HT-29 (cell line): ENCODE results near the gene KREMEN2. TPM values are rescaled to one million over a fixed set of nuclear protein-coding genes. Genes with fewer than 3 reads are reported as not detected.
A peak's percentile ranks its signal among the peaks of the same experiment; 100 is the strongest.

Experiments used
- DNase-seq: peaks from one replicate; pipeline ENCODE4 v3.0.0-alpha.2; 2015; ENCODE audit warnings: low spot score
- total RNA-seq: library from RNA; depleted of rRNA; stranded (reverse); fragments of >200 nt; shearing (Covaris generic); gene quantifications from 2 replicates; pipeline ENCODE4 v1.2.3, GENCODE V29; 2014

The KREMEN2 gene
- total RNA-seq, 1 experiment from 2014 or later: 0.08 TPM

DNA sequence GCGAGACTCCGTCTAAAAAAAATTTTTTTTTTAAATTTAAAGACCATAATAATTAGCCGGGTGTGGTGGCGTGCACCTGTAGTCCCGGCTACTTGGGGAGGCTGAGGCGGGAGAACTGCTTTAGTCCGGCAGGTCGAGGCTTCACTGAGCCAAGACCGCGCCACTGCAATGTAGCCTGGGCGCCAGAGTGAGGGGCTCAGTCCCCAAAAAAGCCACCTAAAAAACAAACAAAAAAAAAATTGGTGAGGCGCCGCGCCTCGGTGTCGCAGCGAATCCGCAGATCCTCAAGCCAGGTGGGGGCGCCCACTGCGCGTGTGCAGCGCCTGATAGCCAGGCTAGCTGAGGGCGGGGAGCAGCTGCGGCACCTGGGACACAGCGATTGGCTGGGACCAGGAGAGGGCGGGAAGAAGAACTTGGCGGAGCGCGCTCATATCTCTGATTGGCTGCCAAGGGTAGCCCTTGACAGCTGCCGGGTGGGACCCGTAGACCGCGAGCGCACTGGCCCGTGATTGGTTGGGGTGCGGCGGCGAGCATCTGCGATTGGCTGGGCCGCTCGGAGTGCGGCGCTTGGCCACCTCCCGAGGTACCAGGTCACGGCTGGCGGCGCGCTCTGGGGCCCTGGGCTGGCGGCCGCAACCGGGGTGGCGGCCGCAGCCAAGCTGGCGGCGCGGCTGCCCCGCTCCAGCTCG lies 39.7 kb downstream of the KREMEN2 start:
- DNase-seq: peak; percentile 99

DNA sequence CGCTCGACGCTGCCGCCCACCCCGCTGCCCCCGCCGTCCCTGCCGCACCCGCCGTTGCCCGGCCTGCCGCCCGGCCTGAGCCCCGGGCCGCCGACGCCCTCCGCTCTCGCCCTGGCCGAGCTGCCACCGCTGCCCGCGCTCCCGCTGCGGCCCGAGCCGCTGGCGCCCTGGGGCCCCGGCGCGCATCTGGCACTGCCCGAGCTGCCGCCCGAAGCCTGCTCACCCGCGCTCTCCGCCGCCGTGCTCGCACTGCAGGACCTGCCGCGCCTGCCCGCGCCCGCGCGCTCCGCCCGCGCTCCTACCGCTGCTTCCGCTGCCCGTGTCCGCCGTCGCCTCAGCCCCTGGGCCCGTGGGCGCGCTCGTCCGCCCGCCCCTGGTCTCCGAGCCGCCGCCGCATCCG lies 40.2 kb downstream of the KREMEN2 start:
- peak; percentile 56 for DNase-seq

DNA sequence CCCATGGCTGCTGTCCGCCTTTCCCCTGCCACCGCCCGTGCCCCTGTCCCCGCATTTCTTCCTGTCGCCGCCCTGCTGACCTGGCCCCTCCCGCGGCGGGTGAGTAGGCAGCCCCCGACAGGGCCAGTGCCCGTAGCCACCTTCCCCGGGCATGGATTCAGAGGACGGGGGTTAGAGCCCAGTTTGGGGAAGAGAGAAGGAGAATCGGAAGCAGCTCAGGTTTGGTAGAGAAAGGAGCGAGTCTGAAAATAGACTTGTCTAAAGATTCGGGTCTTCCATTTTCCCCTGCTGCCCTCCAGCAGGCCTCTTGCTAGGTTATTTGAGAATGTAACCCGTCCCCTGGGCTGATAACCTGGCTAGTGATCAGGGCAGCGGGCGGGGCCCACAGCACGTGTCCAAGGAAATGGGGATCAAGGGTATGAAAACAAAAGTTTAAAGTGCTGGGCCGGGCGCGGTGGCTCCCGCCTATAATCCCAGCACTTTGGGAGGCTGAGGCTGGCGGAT lies 40.8 kb downstream of the KREMEN2 start:
- peak; percentile 65 for DNase-seq

DNA sequence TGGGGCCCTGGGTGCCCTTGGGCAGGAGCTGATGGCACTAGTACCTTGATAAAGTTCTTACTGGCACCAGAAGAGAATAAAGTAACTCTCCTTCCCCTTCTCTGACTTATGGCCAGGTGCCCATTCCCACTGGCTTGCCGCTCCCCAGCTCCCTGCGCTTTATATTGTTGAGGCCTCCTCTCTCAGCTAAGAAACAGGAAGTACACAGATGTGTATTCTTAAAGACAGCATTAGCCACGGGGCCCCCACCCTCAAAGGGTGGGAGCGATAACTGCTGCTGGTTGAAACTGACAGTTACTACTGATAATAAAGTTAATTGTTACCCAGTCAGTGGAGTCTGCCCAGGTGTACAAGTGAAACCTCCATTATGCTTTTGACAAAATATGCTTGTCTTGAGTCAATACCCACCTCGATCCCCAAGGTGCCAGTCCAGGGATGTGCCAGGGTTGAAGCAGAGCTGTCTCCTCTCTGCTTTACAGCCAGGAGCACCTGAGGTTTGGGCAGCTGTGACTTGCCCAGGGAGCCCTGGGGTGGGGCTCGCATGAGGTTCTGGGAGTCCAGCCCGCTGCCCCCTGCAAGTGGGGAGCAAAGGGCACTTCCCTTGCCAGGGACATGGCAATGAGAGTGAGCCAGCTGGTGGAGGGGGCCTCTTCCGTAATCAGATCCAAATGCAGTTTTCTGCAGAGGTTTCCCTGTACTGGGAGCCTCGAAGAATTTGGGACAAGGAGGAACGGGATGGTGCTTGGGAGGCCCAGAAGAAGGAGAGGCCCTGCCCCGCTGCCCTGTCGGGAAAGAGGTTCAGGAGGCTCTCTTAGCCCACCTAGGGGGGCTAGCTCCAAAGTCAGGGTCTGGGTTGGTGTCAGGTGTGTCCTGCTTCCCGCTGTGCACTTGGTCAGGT lies 43.2 kb downstream of the KREMEN2 start:
- DNase-seq: peak; percentile 71

DNA sequence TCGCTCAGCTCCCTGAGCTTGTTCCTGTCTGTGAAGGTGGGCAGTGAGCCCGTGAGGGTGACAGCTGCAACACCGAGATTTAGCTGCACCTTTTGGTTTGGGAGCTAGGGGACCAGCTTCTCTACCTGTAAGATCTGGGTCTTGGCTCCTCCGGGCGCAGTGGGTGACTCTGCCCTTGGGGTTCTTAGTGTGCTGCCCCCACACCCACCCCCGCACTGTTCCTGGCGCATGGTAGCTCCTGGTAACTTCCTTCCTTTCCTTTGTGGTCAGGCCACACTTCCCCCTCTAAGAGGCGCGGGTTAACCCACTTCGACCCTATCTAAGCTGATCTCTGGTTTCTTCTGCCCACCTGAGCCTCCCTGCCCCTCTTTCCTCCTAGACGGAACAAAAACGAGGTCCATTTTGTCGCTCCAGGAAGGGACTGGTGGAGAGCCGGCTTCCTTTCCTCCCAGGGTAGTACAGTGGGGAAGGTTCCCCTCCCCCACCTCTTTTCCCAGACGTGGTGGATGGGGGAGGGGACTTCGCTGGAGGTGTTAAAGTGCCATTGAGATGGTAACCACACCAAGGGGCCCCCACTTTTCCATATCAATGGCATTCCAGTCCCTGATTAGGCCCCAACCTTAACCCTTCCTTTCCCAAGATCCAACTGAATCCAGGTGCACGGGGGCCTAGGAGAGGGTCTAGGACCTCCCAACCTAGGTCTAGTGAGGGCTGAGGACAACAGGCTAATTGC lies 44.0 kb downstream of the KREMEN2 start:
- DNase-seq: peak; percentile 32

DNA sequence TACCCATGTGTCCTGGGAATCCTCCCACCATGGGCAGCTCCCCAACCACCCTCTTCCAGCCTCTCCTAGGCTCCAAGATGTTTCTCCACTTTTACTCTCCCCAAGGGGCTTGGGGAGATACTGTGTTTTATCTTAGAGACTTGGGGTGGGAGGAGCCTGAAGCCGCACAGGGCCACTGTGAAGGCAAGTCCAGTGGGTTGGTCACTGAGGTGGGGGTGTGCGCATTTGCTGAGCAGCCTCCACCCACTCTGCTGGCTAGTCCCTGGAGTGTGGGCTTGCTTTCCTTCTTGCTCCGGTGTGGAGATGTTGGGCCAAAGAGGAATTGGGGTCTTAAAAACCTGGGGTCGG lies 44.6 kb downstream of the KREMEN2 start:
- DNase-seq: no peak

DNA sequence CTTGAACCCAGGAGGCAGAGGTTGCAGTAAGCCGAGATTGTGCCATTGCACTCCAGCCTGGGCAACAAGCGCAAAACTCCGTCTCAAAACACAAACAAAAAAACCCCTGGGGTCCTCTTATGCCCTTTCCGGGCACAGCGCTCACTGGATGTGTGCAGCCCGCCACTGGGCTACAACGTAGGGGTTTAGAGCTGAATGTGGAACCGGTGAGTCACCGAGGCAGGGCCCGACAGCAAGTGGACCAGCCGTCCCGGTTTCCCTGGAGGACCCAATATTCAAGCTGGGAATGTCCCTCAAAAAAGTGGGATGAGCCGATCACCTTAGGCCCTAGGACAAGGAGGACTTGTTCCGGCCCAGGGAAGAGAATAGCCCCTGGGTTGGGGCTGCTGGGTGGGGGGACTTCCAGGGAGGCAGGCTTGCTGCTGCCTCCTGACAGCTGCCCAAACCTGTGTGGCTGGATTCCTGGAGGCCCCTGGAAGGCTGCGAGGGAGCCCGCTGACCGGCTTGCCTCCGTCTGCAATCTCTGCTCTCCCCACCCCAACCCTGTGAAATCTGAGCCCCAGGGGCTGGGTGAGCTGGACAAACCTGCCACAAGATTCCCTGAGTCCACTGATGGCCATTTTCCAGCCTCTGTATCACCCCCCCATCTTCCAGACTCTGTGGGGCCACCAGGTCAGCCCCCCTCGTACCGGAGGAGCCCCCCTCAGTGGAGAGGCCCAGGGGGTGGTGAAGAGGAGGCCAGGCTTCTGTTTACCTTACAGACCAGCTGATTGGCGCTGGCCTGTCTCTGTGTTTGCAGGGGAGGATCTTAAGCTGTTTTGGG lies 45.7 kb downstream of the KREMEN2 start:
- peak; percentile 92 for DNase-seq

DNA sequence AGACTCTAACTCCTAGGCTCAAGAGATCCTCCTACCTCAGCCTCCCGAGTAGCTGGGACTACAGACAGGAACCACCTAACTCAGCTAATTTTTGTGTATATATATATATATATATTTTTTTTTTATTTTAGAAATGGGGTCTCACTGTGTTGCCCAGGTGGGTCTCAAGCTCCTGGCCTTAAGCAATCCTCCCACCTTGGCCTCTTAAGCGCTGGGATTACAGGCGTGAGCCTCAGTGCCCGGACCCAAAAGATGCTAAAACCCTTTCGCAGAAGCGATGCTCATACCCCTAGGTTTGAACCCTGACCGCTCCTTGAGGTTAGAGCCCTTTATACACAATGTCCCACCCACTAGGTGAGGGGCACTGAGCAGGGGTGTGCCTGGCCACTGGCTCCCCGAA lies 46.4 kb downstream of the KREMEN2 start:
- DNase-seq: no peak

DNA sequence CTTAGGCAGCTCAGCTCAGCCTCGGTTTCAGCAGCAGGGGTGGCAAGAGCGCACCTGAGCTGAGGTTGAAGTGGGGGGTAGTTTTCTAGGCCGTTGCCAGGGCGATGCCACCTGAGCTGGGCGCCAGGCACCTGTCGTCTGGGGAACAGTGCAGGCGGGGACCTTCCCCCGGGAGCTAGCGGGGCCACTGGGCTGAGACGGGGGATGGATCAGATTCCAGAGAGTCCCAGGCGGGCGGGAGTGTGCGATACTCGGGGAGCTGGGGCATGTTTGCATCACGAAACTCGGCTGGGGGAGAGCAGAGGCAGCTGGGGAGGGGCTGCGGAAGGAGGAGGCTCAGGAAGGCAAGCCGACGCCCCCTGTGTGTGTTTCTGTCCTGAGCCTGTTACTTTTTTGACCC lies 48.2 kb downstream of the KREMEN2 start:
- peak; percentile 33 for DNase-seq

DNA sequence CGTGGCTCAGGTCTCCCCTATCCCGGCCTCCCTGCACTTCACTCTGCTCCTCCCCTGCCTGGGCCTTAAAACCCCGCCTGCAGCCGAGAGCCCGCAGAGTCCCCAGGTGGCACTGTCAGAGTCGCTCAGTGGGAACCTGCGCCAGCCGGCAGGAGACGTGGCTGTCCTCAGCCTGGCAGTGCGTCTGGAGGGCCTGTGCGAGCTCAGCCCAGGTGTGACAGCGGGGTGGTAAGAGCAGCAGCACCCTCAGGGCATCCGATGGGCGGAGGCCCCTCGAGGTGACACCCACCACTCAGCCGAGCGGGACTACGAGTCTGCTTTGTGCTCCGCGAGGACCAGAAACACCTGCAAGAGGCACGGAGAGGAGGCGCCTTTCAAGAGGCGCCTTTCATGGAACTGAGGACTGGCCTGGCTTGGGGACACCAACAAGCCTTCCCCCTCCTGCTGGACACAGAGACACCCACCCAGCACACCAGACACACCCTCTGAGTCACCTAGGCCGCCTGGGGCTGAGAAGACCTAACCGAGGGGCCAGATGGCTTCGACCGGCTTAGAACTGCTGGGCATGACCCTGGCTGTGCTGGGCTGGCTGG lies 48.8 kb downstream of the KREMEN2 start, which contains the start of gene CLDN9:
Gene CLDN9 (plus strand): TSS at position 96 of the 593 bp plus-strand sequence. CDS start 440 bp downstream, at position 536.
- peak; percentile 71 for DNase-seq

DNA sequence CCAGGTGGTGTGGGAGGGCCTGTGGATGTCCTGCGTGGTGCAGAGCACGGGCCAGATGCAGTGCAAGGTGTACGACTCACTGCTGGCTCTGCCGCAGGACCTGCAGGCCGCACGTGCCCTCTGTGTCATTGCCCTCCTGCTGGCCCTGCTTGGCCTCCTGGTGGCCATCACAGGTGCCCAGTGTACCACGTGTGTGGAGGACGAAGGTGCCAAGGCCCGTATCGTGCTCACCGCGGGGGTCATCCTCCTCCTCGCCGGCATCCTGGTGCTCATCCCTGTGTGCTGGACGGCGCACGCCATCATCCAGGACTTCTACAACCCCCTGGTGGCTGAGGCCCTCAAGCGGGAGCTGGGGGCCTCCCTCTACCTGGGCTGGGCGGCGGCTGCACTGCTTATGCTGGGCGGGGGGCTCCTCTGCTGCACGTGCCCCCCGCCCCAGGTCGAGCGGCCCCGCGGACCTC lies 49.4 kb downstream of the KREMEN2 start:
- peak; percentile 20 for DNase-seq

DNA sequence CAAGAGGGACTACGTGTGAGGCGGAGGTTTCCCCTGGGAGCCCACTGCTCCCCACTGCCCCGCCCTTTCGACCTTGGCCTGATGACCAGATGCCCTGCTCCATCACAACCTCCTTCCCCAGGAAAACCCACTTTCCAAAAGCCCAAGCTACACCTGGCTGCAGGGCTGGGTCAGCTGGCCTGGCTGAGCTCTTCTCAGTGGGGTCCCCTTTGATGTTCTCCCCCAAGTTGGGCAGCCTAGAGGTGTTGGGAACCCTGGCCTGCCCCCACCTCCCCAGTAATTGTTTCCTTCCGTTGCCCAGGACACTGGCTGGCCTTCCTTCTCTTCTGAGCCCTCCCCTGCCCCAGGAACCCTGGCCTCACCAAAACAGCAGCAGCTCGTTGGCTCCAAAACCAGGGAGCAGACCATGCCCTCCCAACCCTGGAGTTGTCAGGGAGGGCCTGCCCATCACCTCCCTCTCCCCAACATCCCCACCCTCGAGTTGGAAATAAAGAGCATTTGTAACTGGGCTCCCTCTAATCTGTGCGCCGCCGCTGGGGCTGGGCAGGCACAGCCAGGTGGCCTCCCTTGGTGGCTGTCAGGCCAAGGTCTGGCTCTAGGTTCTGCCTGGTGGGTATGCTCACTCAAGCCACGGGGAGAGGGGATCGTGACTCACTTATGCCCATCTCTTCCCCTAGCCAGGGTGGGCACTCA lies 50.1 kb downstream of the KREMEN2 start:
- DNase-seq: no peak

DNA sequence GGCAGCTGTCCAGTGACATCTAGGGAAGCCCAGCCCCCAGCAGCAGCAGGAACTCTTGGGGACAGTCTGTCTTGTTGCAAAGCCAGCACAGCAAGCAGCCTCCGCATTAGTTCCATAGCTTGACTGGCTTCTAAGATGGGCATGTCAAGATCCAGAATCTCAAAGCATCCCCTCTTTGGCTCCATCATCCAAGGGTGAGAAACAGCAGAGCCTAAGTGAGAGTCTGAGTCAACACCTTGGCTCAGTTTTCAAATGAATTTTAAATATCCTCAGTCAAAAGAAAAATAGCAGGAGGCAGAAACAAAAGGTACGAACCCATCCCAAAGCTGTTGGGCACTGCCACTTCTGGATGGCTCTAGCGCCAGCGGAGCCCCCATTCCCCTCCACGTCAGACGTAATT lies 50.9 kb downstream of the KREMEN2 start:
- no peak for DNase-seq

DNA sequence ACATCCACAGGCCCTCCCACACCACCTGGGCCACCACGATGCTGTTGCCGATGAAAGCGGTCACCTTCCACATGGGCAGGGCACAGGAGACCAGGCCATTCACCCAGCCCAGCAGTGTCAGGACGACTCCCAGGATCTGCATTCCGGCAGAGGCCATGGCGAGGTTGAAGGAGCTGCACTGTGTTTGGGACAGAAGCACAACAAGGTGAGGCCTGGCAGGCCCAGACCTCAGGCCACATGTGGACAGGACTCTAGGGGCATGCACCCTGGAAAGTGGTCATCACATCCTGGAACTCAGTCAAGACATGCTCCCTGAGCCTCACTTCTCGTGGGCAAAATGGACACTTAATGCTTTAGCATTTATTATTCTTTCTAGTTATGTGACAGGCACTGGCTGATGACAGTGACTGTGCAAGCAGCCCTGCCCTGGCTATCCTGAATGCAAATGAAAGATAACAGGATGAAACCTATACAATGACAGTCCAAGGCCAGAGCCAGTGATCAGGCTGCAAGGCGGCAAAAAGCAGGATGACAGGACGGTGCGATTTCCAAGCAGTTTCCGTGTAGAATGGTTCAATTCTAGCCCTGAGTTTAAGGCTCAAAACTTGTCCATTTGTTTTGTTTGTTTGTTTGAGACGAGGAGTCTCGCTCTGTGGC lies 51.9 kb downstream of the KREMEN2 start:
- DNase-seq: no peak

DNA sequence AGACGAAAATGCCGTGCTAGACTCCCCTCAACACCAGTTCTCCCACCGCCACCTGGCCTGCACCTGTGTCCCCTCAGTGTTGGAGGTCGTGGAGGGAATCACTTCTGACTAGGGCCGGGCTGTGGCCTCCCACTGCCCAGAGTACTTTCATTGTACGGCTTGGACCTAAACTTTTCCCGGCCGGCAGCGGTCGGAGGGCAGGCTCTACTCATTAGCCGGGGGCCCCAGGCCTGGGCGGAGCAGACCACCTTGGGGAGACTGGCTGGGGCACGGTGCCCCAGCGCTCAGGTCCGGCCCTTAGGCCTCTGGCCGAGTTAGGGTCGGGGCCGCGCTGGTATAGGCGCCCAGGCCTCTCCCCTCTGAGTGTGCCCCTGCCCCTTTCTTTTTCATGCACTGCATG lies 53.3 kb downstream of the KREMEN2 start:
- DNase-seq: no peak
